ENCODE data around the gene NRROS.
"Not testable (repeated sequence)": the region's sequence is repeated elsewhere in the genome, so short reads cannot be mapped to it uniquely, and the experiment has no call there.

NRROS gene

GRCh38 chr3:196639483-196640296, at the start of gene NRROS:
Gene NRROS, plus strand, starts transcription at chr3:196639694. Its CDS starts 14,846 bp downstream, at chr3:196654540.
- DNase-seq, result peak; percentile 85

GRCh38 chr3:196590279-196590678, 49.2 kb upstream of the NRROS start:
- no peak for DNase-seq

GRCh38 chr3:196596355-196596754, 43.1 kb upstream of the NRROS start:
- no peak for DNase-seq

- peak; percentile 59 for DNase-seq
Observed at GRCh38 chr3:196597971-196598733, 41.3 kb upstream of the NRROS start.

- no peak for DNase-seq
Observed at GRCh38 chr3:196599734-196600128, 39.8 kb upstream of the NRROS start.

GRCh38 chr3:196600359-196600758, 39.1 kb upstream of the NRROS start:
- DNase-seq, result no peak

- DNase-seq, result no peak
Observed at GRCh38 chr3:196602673-196603072, 36.8 kb upstream of the NRROS start.

- no peak for DNase-seq
Observed at GRCh38 chr3:196603683-196604082, 35.8 kb upstream of the NRROS start.

GRCh38 chr3:196604548-196604947, 34.9 kb upstream of the NRROS start:
- peak; percentile 44 for DNase-seq

- no peak for DNase-seq
Observed at GRCh38 chr3:196608693-196609092, 30.8 kb upstream of the NRROS start.

- peak; percentile 94 for DNase-seq
Observed at GRCh38 chr3:196609343-196609775, 30.1 kb upstream of the NRROS start.

GRCh38 chr3:196609805-196610515, 29.5 kb upstream of the NRROS start:
- DNase-seq, result peak; percentile 34

GRCh38 chr3:196611761-196612483, 27.6 kb upstream of the NRROS start:
- DNase-seq, result peak; percentile 44

- DNase-seq, result not testable (repeated sequence)
Observed at GRCh38 chr3:196615234-196615633, 24.3 kb upstream of the NRROS start.

- DNase-seq, result no peak
Observed at GRCh38 chr3:196617256-196617655, 22.2 kb upstream of the NRROS start.

GRCh38 chr3:196619223-196619622, 20.3 kb upstream of the NRROS start:
- no peak for DNase-seq

GRCh38 chr3:196619627-196620026, 19.9 kb upstream of the NRROS start:
- DNase-seq, result not testable (repeated sequence)

GRCh38 chr3:196620161-196620604, 19.3 kb upstream of the NRROS start:
- DNase-seq, result peak; percentile 78

- DNase-seq, result no peak
Observed at GRCh38 chr3:196620684-196621083, 18.8 kb upstream of the NRROS start.

- DNase-seq, result no peak
Observed at GRCh38 chr3:196621611-196622010, 17.9 kb upstream of the NRROS start.

- peak; percentile 64 for DNase-seq
Observed at GRCh38 chr3:196624067-196624790, 15.3 kb upstream of the NRROS start.

GRCh38 chr3:196624907-196625306, 14.6 kb upstream of the NRROS start:
- DNase-seq, result no peak
